Measurements from ENCODE around the gene ZBTB20.

DNA sequence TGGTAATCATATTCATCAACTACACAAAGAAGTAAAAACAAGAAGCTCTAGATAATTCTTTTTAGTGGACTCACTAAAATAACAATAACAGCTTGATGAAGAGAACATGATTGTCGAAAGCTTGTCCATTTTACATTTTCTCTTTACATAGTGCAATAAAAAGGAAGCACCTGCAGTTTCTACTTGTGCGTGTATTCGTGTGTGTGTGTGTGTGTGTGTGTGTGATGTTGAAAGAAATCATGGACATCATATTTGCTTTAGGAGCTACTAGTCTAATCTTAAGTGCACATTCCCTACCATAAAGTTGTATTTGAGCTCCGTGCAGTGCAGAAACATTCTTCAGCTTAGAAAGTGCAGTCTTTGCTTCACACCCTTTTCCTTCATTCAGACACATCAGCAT, 288.8 kb downstream of the ZBTB20 start:
- TF ChIP-seq CTCF (IDR thresholded peaks at IDR 0.05) = no peak
- TF ChIP-seq POLR2A (IDR thresholded peaks at IDR 0.05) = no peak

All from right lobe of liver (tissue), 4 donors.